Hippocampal formation (tissue), 2 donors: ENCODE results near the gene AREL1.

ENCODE experiments used
- DNase-seq, 2 donors: peaks; one replicate each; lab custom pipeline; 2025; lab: John Stamatoyannopoulos, UW

The AREL1 gene

DNA sequence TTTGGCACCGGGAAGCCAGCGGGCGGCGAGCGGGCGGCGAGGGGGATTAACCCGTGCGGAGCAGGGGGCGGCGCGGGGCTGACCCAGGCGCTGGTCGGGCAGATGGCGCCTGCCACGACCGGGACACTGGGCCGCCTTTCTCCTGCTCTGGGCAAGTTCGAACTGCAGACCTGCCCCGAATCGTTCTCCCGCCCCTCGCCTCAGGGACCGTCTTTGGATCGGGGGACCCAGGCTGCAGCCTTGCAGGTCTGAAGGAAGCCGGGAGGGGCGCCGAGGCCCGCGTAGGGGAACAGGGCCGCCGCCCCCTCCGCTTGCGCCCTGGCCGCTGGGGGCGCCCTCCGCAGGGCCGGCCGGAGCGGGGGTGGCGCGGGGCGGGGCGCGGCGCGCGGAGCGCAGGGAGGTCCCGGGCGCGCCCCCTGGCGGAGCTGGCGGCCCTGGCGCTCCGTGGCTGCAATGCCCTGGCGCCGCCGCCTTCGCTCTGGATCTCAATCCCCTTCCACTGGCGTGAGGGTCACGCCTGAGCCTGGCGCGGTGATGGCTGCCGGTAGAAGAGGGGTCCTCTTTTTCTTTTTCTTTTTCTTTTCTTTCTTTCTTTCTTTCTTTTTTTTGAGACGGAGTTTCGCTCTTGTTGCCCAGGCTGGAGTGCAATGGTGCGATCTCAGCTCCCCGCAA, 100.4 kb downstream of the AREL1 start:
- peak; percentile 17 to 35 for DNase-seq

DNA sequence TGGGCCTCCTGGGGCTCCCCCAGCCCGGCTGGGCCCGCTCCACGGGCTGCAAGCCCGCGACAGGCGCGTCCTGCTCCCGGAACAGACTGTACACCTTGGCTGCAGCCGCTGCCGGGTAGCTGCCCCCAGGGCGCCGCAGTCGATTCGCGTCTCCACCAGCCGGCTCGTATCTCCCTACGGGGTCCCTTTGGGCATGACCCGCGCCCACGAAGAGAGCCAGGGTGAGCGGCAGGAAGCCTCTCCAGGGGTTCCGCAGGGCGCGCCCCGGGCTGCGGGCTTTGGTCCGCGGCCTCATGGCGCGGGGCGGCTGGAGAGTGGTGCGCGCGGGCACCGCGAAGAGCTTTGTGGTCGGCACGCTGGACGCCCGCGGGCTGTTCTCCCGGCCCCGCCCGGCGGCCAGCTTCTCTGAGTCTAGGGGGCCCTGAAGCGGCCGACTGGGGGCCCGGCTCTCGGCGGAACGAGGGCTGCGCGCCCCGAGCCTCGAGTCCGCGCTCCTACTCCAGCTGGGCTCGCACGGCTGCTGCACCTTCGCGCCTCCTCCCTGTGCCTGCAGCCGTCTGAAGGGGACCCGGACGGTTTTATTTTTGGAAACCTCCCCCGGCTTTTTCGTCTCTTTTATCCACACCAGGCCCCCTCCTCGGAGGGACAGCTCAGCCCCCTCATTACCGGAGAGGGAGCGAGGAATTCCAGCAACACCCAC, 101.1 kb downstream of the AREL1 start, which contains the start of gene LTBP2:
TSS of gene LTBP2 (minus strand) at position 588 of the 700 bp plus-strand sequence. CDS start at position 295, 293 bp downstream.
- DNase-seq, result no peak
